Measurements from ENCODE around the gene CWC22.

The CWC22 gene

DNA sequence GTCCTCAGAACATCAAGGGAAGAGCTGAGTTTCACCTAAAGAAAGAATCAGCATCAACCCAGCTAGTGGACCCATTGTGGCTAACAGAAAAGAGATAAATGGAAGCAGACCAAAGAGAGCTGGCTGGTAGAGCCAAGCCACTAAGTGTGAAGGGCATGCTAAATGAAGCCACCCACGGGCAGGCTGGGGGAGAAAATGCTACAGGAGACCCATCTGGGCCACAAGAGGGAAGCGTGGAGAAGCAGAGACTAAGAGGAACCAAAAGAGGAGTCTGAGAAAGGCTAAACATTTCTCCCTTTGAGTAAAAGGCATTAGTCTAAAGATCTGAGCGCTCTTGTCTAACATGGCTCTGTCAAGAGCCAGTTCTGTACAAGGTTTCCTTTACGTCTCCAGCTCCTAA is 15.8 kb downstream of the CWC22 start:
- no peak for TF ChIP-seq FOXP2 (optimal IDR thresholded peaks at IDR 0.05; ENCODE audit: borderline replicate concordance, extremely low read depth, extremely low read length, insufficient read depth)
- TF ChIP-seq POLR2AphosphoS5 (IDR thresholded peaks at IDR 0.05; ENCODE audit: low read depth, low read length): no peak
- TF ChIP-seq SIN3A (IDR thresholded peaks at IDR 0.05; ENCODE audit: borderline replicate concordance, insufficient read depth, low read length): no peak
- no peak for TF ChIP-seq TAF1 (IDR thresholded peaks at IDR 0.05; ENCODE audit: borderline replicate concordance, insufficient read depth, low read length)
- no peak for TF ChIP-seq REST (IDR thresholded peaks at IDR 0.05; ENCODE audit: insufficient read depth in 1 of 2, low read depth in 2 of 2, low read length in 2 of 2)

GRCh38 chr2:179990676-179991317 is 16.3 kb downstream of the CWC22 start:
- TF ChIP-seq REST (IDR thresholded peaks at IDR 0.05; ENCODE audit: insufficient read depth in 1 of 2, low read depth in 2 of 2, low read length in 2 of 2) (no peak), POLR2AphosphoS5 (IDR thresholded peaks at IDR 0.05; ENCODE audit: low read depth, low read length) (no peak), SIN3A (IDR thresholded peaks at IDR 0.05; ENCODE audit: borderline replicate concordance, insufficient read depth, low read length) (no peak), FOXP2 (optimal IDR thresholded peaks at IDR 0.05; ENCODE audit: borderline replicate concordance, extremely low read depth, extremely low read length, insufficient read depth) (no peak), TAF1 (IDR thresholded peaks at IDR 0.05; ENCODE audit: borderline replicate concordance, insufficient read depth, low read length) (no peak)

DNA sequence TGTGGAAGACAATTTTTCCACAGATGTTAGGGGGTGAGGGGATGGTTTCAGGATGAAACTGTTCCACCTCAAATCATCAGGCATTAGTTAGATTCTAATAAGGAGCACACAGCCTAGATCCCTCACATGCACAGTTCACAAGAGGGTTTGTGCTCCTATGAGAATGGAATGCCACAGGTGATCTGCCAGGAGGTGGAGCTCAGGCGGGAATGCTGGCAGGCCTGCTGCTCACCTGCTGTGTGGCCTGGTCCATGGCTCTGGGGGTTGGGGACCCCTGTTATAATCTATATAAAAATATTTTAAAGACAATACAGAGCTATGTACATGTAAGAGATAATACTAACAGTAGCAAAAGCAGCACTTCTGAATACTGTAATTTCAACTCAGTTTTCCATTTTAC is 19.2 kb downstream of the CWC22 start:
- TF ChIP-seq REST (IDR thresholded peaks at IDR 0.05; ENCODE audit: insufficient read depth in 1 of 2, low read depth in 2 of 2, low read length in 2 of 2) (no peak), FOXP2 (optimal IDR thresholded peaks at IDR 0.05; ENCODE audit: borderline replicate concordance, extremely low read depth, extremely low read length, insufficient read depth) (no peak), TAF1 (IDR thresholded peaks at IDR 0.05; ENCODE audit: borderline replicate concordance, insufficient read depth, low read length) (no peak)

- no peak for TF ChIP-seq FOXP2 (optimal IDR thresholded peaks at IDR 0.05; ENCODE audit: borderline replicate concordance, extremely low read depth, extremely low read length, insufficient read depth)
- TF ChIP-seq TAF1 (IDR thresholded peaks at IDR 0.05; ENCODE audit: borderline replicate concordance, insufficient read depth, low read length): no peak
- no peak for TF ChIP-seq POLR2AphosphoS5 (IDR thresholded peaks at IDR 0.05; ENCODE audit: low read depth, low read length)
Observed at GRCh38 chr2:179985163-179985820, 21.8 kb downstream of the CWC22 start.

DNA sequence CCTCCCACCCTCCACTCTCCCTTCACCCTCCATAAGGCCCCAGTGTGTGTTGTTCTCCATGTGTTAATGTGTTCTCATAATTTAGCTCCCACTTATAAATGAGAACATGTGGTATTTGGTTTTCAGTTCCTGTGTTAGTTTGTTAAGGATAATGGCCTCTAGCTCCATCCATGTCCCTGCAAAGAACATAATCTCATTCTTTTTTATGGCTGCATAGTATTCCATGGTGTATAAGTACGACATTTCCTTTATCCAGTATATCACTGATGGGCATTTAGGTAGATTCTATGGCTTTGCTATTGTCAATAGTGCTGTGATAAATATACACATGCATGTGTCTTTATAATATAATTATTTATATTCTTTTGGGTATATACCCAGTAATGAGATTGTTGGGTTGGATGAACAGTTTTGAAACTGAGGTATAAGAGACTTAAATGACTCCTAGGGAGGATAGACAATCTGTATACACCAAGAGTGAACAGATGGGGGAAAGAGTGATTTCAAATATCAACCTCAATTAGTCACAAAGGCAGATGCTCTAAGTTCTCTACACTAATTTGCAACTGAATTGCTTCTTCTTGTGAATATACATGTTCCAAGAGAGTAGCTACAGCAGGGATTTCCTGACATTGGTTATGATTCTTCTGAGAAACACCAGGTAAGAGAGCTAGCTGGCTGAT is 23.7 kb downstream of the CWC22 start:
- TF ChIP-seq REST (IDR thresholded peaks at IDR 0.05; ENCODE audit: insufficient read depth in 1 of 2, low read depth in 2 of 2, low read length in 2 of 2) (no peak), SIN3A (IDR thresholded peaks at IDR 0.05; ENCODE audit: borderline replicate concordance, insufficient read depth, low read length) (no peak), FOXP2 (optimal IDR thresholded peaks at IDR 0.05; ENCODE audit: borderline replicate concordance, extremely low read depth, extremely low read length, insufficient read depth) (no peak), POLR2AphosphoS5 (IDR thresholded peaks at IDR 0.05; ENCODE audit: low read depth, low read length) (no peak), TAF1 (IDR thresholded peaks at IDR 0.05; ENCODE audit: borderline replicate concordance, insufficient read depth, low read length) (no peak)
